UCSD-AML1 (cell line): ENCODE measurements around the gene OR1K1.
"Not testable (repeated sequence)": the region's sequence is repeated elsewhere in the genome, so short reads cannot be mapped to it uniquely, and the experiment has no call there.

ENCODE experiments used
- DNase-seq: peaks from one replicate; lab custom pipeline; 2025; ENCODE audit not compliant: unreplicated experiment; lab: John Stamatoyannopoulos, UW

Gene OR1K1

DNA sequence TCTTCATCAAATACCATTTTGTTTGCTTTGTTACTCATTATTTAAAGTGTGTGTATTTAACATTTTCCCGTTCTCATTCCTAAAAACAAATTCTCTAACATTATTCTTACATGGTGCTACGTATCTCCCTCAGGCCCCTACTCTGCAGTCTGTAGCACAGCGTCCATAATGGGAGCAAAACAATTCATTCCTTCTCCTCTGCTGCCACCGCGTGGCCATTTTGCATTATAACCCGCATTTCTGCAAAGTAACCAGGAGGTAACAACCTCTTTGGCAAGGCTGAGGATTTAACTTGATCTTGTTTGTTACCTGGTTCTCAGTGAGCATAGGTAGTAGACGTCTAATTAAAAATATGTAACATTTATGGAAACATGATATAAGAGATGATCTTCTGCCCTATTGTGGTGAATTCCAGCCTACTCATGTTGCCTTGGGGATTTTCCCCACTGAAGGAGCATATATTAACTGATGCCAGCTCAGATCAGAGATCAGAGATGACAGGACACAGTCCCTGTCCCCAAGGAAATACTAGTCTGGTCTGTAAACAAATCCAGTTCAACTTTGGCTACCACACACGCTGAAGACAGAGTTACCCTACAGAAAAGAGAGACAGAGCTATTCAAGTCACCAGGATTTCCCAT is 10.5 kb downstream of the OR1K1 start:
- peak; percentile 77 for DNase-seq

GRCh38 chr9:122812736-122813135 is 12.8 kb downstream of the OR1K1 start:
- no peak for DNase-seq

GRCh38 chr9:122814545-122814944 is 14.6 kb downstream of the OR1K1 start:
- no peak for DNase-seq

GRCh38 chr9:122815544-122815943 is 15.6 kb downstream of the OR1K1 start:
- DNase-seq: no peak

- DNase-seq: peak; percentile 88
Measured at GRCh38 chr9:122816163-122816867, 16.4 kb downstream of the OR1K1 start.

DNA sequence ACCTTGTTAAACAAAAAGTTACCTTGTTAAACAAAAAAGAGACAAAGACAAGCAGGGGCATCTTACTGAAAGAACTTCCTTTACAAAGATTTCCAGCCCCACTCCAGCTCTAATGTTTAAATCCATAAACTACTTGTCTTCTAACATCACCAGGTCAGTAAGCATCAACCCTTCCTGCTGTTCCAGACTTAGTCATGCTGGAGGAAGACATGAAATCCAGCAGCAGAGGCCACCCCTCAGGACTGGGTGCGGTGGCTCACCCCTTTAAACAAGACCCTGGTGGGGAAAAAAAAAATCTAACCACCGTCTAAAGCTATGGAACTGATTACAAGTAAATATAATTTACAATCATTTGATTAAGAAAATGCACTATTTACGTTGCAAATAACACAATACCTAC is 19.4 kb downstream of the OR1K1 start:
- no peak for DNase-seq

DNA sequence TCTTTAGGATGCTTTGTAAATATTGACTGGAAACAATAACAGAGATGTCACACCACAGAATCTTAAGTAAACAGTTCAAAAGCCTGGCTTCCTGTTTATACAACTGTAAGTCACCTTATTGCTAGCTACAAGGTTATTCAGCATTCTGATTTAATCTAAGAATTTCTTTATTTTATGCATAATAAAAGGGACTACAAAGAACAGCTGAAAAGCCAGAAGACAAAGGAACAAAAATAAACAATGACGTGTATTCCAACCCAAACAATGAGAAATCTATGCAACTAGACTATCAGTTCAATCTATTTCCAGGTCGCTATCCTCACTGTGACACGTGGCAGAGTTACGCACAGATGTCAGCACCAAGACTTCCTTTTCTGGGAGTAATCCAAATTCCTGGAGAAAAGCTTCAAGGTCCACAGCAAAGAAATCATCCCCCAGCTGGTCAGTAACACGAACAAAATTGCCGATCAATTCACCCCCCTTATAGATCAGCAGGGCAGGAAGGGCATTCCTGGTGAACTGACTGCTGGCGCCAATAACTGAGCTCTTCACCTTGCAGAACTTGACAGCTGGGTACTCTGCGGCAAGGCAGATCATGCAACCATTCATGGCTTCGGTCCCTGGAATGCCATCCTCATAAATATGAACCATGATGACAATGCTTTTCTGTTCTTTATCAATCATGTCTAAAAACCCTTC is 20.0 kb downstream of the OR1K1 start:
- DNase-seq: no peak

DNA sequence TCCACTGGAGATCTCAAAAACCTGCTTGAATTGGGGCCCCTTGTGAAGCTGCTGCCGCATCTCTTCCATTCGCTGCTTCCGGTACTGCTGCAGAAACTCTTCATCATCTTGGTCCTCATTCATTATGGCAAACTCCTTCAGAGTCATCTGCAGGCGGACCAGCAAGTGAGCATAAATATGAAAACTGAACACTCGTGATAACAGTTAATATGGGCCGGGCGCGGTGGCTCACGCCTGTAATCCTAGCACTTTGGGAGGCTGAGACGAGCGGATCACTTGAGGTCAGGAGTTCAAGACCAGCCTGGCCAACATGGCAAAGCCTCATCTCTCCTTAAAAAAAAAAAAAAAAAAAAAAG is 20.5 kb downstream of the OR1K1 start:
- DNase-seq: no peak

DNA sequence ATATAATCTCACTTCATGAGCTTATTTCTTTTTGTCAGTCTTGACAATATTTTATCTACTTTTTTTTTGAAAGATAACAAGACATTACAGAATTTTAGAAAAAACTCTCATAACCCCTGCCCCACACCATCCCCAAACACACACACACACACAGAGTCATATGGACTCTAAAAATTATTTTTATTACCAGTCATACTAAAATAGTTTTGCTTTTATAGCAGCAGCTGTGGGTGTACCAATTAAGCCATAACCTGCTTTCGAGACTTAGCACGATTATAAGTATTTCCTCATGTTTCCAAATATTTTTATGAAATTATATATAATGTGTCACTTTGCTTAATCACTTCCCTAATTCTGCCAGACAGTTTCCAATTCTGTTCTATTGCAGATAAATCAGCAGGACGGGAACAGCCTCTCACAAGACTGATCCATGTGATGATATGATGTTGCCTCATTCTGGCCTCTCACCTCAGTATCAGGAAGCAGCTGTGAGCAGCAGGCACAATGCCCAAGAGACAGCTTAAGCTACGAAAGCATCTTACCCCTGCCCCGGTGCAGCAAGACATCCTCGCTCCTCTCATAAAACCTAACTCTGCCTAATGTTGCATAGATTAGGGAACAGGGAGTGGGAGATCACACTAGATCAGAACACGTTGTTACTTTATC is 21.5 kb downstream of the OR1K1 start:
- DNase-seq: peak; percentile 50

DNA sequence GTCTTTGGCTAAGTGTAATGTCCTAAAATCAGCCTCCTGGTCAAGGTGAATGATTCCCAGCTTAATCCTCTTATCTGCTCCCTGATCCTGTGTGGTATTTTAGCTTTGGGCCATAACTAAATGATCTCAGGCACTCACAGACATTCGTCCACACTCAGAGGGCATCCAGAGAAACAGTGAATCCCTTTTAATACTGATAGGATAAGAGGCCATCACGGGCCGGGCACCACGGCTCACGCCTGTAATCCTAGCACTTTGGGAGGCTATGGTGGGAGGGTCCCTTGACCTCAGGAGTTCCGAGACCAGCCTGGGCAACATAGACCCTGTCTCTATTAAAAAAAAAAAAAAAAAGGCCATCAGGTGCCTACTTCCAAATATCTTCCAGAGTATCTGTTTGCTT is 22.1 kb downstream of the OR1K1 start:
- DNase-seq: no peak

DNA sequence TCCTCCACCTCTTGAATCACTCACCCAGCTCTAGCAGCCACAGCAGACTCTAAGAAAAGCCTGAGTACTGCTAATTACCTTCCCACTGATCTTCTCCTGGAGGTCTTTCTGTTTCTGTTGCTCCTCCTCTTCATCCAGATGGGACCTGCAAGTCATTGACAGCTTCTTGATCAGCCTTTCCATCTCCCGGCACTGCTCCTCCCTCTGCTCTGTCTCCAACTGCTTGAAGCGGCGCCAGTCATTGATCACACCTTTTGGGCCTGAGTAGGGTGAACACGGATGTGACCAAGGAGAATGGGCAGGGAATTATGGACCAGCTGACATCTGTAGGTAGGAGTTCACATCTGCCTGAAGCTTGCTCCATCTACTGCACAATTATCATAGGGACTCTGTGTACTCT is 23.0 kb downstream of the OR1K1 start:
- DNase-seq: no peak

GRCh38 chr9:122827761-122828093 is 27.8 kb downstream of the OR1K1 start:
- DNase-seq: no peak

DNA sequence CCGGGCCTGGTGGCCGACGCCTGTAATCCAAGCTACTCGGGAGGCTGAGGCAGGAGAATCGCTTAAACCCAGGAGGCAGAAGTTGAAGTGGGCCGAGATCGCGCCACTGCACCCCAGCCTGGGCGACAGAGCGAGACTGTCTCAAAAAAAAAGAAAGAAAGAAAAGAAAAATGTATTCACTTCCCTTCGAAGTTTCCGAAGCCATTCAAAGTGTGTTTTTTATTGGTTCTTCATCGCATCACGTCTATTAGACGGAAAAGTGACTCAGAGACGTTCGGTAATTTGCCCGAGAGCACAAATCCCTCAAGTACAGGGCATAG is 29.0 kb downstream of the OR1K1 start:
- DNase-seq: not testable (repeated sequence)

GRCh38 chr9:122832194-122832593 is 32.3 kb downstream of the OR1K1 start:
- no peak for DNase-seq

DNA sequence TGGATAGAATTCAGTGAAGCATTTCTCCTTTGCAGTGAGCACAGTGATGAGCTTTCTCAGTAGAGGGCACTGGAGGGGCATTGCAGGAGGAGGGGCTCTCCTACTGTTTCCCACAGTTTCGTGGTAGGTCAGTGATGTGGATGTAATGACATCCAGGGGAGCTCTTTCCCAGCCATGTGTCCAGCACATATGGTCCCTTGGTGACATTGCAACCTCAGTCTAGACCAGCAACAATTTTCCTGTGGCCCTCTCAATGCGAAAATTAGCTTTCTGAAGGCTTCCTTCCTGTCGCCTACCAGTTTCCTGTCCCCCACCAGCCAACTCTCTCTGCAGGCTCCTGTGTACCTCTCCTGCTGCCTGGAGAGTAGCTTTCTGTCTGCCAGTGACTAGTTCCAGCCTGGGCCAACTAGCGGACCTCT is 35.4 kb downstream of the OR1K1 start:
- DNase-seq: peak; percentile 68

- DNase-seq: no peak
Measured at GRCh38 chr9:122837266-122837850, 37.4 kb downstream of the OR1K1 start.

- DNase-seq: not testable (repeated sequence)
Measured at GRCh38 chr9:122838441-122838840, 38.5 kb downstream of the OR1K1 start.

DNA sequence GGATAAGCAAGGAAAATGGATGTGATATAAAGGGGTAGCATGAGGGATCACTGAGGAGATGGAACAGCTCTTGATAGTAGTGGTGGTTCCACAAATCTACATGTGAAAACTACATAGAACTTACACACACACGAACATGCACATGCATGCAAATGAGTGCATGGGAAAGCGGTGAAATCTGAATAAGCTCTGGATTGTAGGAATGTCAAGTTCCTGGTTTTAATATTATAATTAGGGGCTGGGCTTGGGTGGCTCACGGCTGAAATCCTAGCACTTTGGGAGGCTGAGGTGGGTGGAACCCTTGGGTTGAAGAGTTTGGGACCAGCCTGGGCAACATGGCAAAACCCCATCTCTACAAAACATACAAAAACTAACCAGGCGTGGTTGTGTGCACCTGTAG is 41.6 kb downstream of the OR1K1 start:
- DNase-seq: no peak

DNA sequence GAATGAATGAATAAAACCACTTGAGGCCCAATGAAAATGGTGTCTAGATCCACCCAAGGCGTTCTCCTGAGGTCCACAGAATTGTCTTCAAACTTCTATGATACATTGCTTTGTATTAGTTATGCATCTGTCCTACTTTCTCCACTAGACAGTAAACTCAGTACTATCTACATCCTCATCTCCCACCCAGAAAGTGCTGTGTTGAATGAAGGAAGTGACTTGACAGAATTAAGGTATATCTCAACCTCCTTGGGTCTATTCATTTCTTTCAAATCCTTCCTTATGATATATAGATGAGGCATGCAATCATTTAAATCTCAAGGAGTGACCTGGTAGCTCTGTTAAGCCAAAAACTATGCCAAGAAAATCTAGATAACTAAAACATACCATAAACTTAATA is 44.2 kb downstream of the OR1K1 start:
- no peak for DNase-seq

GRCh38 chr9:122845116-122845515 is 45.2 kb downstream of the OR1K1 start:
- no peak for DNase-seq

DNA sequence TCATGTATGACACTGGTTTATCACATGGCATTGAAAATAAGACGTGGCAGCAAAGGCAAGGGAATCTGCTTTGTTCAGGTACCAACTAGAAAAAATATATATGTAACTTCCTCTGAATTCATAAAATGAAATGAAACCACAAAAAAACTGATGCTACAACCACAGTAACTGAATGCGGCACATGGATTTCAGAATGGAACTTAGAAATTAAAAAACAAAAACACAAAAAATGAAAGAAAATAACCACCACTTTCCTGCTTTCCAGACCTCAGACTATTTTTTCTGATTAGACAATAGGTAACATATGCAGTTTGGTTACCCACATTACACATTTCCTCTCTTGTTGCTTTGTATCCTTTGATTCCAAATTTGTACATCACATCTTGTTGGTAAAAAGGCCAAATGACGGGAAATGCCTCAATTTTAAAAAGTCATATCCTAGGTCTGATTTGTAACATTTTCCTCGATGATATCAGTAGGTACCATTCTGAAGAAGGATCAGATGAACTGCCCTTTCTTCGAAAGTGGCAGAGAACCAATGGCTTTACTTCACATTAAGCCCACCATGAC is 46.5 kb downstream of the OR1K1 start:
- no peak for DNase-seq
